Measurements from ENCODE around the gene OPA3. TPM values are rescaled to one million over a fixed set of nuclear protein-coding genes. Genes with fewer than 3 reads are reported as not detected.
"Not testable (repeated sequence)": the region's sequence is repeated elsewhere in the genome, so short reads cannot be mapped to it uniquely, and the experiment has no call there.

Gene OPA3
- total RNA-seq (2014; rRNA removed; shearing (Covaris generic)): 20.5 and 23.0 TPM in 2 replicates

- peak; percentile 100 for DNase-seq (ENCODE audit: low spot score)
These were observed at the start of gene OPA3 for GRCh38 chr19:45584332-45585157. Gene OPA3, minus strand, starts transcription at chr19:45584802. Its CDS starts 38 bp downstream, at chr19:45584764.

GRCh38 chr19:45632468-45633196 lies 48.0 kb upstream of the OPA3 start:
- peak; percentile 93 for DNase-seq (ENCODE audit: low spot score)

- peak; percentile 67 for DNase-seq (ENCODE audit: low spot score)
These were observed 45.9 kb upstream of the OPA3 start for GRCh38 chr19:45630463-45630862.

GRCh38 chr19:45629704-45630103 lies 45.1 kb upstream of the OPA3 start:
- no peak for DNase-seq (ENCODE audit: low spot score)

- not testable (repeated sequence) for DNase-seq (ENCODE audit: low spot score)
These were observed 43.6 kb upstream of the OPA3 start for GRCh38 chr19:45628219-45628618.

- DNase-seq (ENCODE audit: low spot score): no peak
These were observed 39.4 kb upstream of the OPA3 start for GRCh38 chr19:45623984-45624383.

- DNase-seq (ENCODE audit: low spot score): no peak
These were observed 37.4 kb upstream of the OPA3 start for GRCh38 chr19:45621976-45622503.

- no peak for DNase-seq (ENCODE audit: low spot score)
These were observed 36.8 kb upstream of the OPA3 start for GRCh38 chr19:45621389-45621788.

- DNase-seq (ENCODE audit: low spot score): no peak
These were observed 32.1 kb upstream of the OPA3 start for GRCh38 chr19:45616704-45617017.

GRCh38 chr19:45615795-45616703 lies 31.4 kb upstream of the OPA3 start:
- DNase-seq (ENCODE audit: low spot score): peak; percentile 95

GRCh38 chr19:45615056-45615455 lies 30.5 kb upstream of the OPA3 start:
- DNase-seq (ENCODE audit: low spot score): not testable (repeated sequence)

GRCh38 chr19:45613926-45614725 lies 29.5 kb upstream of the OPA3 start:
- peak; percentile 97 for DNase-seq (ENCODE audit: low spot score)

- DNase-seq (ENCODE audit: low spot score): no peak
These were observed 24.3 kb upstream of the OPA3 start for GRCh38 chr19:45608948-45609347.

GRCh38 chr19:45607071-45608029 lies 22.7 kb upstream of the OPA3 start:
- DNase-seq (ENCODE audit: low spot score): peak; percentile 94

GRCh38 chr19:45601524-45602374 lies 17.1 kb upstream of the OPA3 start, which contains the start of gene GPR4:
Gene GPR4, minus strand, starts transcription at chr19:45602212. Its CDS starts 10,346 bp downstream, at chr19:45591866.
- no peak for DNase-seq (ENCODE audit: low spot score)

- DNase-seq (ENCODE audit: low spot score): no peak
These were observed 16.5 kb upstream of the OPA3 start for GRCh38 chr19:45601115-45601514.

- DNase-seq (ENCODE audit: low spot score): no peak
These were observed 15.8 kb upstream of the OPA3 start for GRCh38 chr19:45600340-45600885.

GRCh38 chr19:45599286-45599685 lies 14.7 kb upstream of the OPA3 start:
- no peak for DNase-seq (ENCODE audit: low spot score)

All from HT-29 (cell line).